ENCODE results near the gene TC2N. TPM values are rescaled to one million over a fixed set of nuclear protein-coding genes. Genes with fewer than 3 reads are reported as not detected.

TC2N gene
- total RNA-seq, result 0.09 TPM in 1 of 2 replicates, not detected in the other
- long read RNA-seq, result 0 reads

DNA sequence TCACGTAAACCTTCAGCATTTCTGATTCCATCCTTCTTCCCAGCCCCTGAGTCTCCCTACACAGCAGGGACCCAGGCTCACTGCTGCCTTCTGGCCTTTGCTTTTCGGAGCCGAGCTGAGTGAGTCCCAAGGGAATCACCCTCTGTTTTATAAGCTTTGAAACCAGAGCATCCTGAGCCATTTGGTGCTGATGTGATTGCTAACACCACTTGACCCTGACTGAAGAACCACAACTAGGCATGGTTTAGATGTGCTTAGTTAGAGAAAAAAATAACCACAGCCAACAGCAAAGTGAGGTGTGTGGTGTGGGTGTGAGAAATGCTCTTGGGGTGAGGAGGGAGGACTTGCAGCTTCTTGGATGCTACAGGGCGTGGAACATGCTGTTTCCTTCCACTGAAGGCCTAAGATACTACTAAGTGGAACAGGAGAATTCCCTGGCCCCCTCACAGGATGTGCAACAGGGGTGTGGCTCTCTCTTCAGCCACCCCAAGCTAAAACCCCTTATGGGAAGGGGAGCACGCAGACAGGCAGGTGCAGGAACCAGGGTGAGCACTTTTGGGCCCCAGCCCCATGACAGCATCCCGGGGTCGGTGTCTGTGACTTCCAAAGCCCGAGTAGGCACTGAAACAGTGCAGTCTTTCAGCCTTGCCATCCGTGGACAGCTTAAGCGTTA is at the start of gene TC2N:
TC2N (minus strand) TSS at position 221 of the 673 bp plus-strand sequence. CDS start 53,767 bp downstream, outside the sequence.
- TF ChIP-seq, protein P1, sequence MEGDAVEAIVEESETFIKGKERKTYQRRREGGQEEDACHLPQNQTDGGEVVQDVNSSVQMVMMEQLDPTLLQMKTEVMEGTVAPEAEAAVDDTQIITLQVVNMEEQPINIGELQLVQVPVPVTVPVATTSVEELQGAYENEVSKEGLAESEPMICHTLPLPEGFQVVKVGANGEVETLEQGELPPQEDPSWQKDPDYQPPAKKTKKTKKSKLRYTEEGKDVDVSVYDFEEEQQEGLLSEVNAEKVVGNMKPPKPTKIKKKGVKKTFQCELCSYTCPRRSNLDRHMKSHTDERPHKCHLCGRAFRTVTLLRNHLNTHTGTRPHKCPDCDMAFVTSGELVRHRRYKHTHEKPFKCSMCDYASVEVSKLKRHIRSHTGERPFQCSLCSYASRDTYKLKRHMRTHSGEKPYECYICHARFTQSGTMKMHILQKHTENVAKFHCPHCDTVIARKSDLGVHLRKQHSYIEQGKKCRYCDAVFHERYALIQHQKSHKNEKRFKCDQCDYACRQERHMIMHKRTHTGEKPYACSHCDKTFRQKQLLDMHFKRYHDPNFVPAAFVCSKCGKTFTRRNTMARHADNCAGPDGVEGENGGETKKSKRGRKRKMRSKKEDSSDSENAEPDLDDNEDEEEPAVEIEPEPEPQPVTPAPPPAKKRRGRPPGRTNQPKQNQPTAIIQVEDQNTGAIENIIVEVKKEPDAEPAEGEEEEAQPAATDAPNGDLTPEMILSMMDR (conservative IDR thresholded peaks at IDR 0.05), result no peak
- H3K4me3 Mint-ChIP-seq, result no peak within 1 kb of the TSS
- no peak within 1 kb of the TSS for H3K27ac Mint-ChIP-seq (ENCODE audit: unreplicated experiment)
- no peaks in the 10 kb centered on the region for H3K9me3 Mint-ChIP-seq
- DNase-seq (ENCODE audit: low read depth, low spot score), result no peak
- H3K36me3 Mint-ChIP-seq (ENCODE audit: low read depth), result no peaks in the 10 kb centered on the region
- H3K4me1 Mint-ChIP-seq, result no peaks in the 10 kb centered on the region
- H3K27me3 Mint-ChIP-seq (ENCODE audit: low read depth), result peaks cover 4% of the 10 kb centered on the region

- H3K9me3 Mint-ChIP-seq, result peaks cover 2% of the 10 kb centered on the region
Observed at GRCh38 chr14:91912035-91912434, 44.7 kb upstream of the TC2N start.

DNA sequence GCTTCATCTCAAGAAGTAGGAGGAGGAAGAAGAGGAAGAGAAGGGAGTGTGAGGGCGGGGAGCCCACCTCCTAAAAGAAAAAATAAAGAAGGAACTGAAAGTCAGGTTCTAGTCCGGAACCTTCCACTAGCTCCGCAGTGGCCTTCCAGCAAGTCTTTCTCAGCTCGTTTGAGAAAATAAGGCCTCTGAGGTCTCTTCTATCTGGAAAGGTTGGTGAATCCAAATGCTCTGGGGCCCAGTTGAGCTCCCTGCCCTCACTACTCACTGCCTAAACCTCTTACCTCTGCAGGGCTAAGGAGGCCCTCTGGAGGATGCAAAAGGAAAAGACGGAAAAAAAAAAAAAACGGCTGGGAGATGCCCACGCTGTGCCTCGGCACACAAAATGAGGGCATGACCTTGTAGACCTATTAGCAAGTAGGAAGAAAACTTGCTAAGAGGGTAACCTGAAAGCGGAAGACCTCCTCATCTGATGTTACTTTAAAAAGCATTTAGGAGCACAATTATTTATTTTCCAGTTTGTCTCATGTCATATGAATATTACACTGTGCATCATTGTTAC is 44.2 kb upstream of the TC2N start:
- H3K4me3 Mint-ChIP-seq, result no peak overlapping the region
- H3K9me3 Mint-ChIP-seq, result peaks cover 2% of the 10 kb centered on the region

More at GRCh38 chr14:91912035-91912434, 44.7 kb upstream of the TC2N start:
- DNase-seq (ENCODE audit: low read depth, low spot score), result no peak
- Mint-ChIP-seq H3K4me1 (peaks cover 6% of the 10 kb centered on the region), H3K27me3 (ENCODE audit: low read depth) (no peaks in the 10 kb centered on the region), H3K4me3 (no peak overlapping the region), H3K27ac (ENCODE audit: unreplicated experiment) (no peak overlapping the region), H3K36me3 (ENCODE audit: low read depth) (no peaks in the 10 kb centered on the region)
- TF ChIP-seq, protein P1 (conservative IDR thresholded peaks at IDR 0.05), result no peak

GRCh38 chr14:91910196-91910595 is 42.9 kb upstream of the TC2N start:
- no peak for DNase-seq (ENCODE audit: low read depth, low spot score)
- Mint-ChIP-seq H3K4me1 (peaks cover 6% of the 10 kb centered on the region), H3K27me3 (ENCODE audit: low read depth) (no peaks in the 10 kb centered on the region), H3K9me3 (no peaks in the 10 kb centered on the region), H3K4me3 (no peak overlapping the region), H3K27ac (ENCODE audit: unreplicated experiment) (no peak overlapping the region), H3K36me3 (ENCODE audit: low read depth) (no peaks in the 10 kb centered on the region)
- TF ChIP-seq, protein P1 (conservative IDR thresholded peaks at IDR 0.05), result no peak

More for the DNA sequence above, 44.2 kb upstream of the TC2N start:
- DNase-seq (ENCODE audit: low read depth, low spot score), result peak; percentile 11
- TF ChIP-seq, protein P1 (conservative IDR thresholded peaks at IDR 0.05), result peak; percentile 64
- Mint-ChIP-seq H3K27me3 (ENCODE audit: low read depth) (no peaks in the 10 kb centered on the region), H3K36me3 (ENCODE audit: low read depth) (no peaks in the 10 kb centered on the region), H3K27ac (ENCODE audit: unreplicated experiment) (no peak overlapping the region), H3K4me1 (peaks cover 6% of the 10 kb centered on the region)

DNA sequence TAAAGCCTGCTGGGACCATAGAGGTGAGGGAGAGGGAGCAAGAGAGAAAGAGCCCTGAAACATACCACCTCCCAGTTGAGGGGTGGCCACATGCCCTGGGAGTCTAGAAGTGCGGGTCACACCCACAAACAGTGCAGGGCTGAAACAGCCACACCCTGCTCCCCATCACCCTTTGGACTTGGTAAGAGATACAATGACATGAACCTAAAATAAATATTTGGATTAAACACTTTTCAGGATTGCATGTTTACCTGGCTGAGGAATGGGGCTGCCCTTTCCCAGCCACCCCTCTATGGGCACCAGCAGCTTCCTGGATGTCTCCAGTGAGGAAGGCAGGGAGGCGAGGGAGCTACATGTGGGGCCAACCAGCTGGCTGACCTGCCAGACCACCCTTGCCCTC is 39.0 kb upstream of the TC2N start:
- Mint-ChIP-seq H3K36me3 (ENCODE audit: low read depth) (no peaks in the 10 kb centered on the region), H3K27ac (ENCODE audit: unreplicated experiment) (no peak overlapping the region), H3K4me1 (peaks cover 1% of the 10 kb centered on the region), H3K9me3 (no peaks in the 10 kb centered on the region), H3K27me3 (ENCODE audit: low read depth) (no peaks in the 10 kb centered on the region), H3K4me3 (no peak overlapping the region)
- TF ChIP-seq, protein P1 (conservative IDR thresholded peaks at IDR 0.05), result no peak
- DNase-seq (ENCODE audit: low read depth, low spot score), result no peak
